Ascending aorta (tissue), 2 donors: Measurements from ENCODE around the gene FRAT2. TPM values are rescaled to one million over a fixed set of nuclear protein-coding genes. Genes with fewer than 3 reads are reported as not detected.

Experiments
- DNase-seq, 2 donors: peaks; one replicate each; pipeline ENCODE4 v3.0.0-alpha.2; 2019; ENCODE audit warnings: low spot score in 2 of 2
- H3K27ac ChIP-seq, 2 donors: fragments of 200-600 bp; sonication (generic); one replicate each; pipeline ENCODE4 v1.5.1; 2016 to 2017; ENCODE audit warnings: mild to moderate bottlenecking in 1 of 2
- H3K27me3 ChIP-seq: fragments of 200-600 bp; sonication (generic); one replicate; pipeline ENCODE4 v1.5.1; 2017
- H3K36me3 ChIP-seq, 2 donors: fragments of 200-600 bp; sonication (generic); one replicate each; pipeline ENCODE4 v1.5.1; 2016
- H3K4me1 ChIP-seq, 2 donors: fragments of 200-600 bp; sonication (generic); one replicate each; pipeline ENCODE4 v1.5.1; 2016 to 2017; ENCODE audit warnings: mild to moderate bottlenecking in 1 of 2
- H3K4me3 ChIP-seq, 2 donors: fragments of 200-600 bp; sonication (generic); one replicate each; pipeline ENCODE4 v1.5.1; 2016 to 2017; ENCODE audit warnings: mild to moderate bottlenecking in 1 of 2
- H3K9me3 ChIP-seq, 2 donors: fragments of 200-600 bp; sonication (generic); one replicate each; pipeline ENCODE4 v1.5.1; 2016
- CTCF ChIP-seq, 3 experiments: fragments of 200-600 bp in 2 of 3; fragments of 450-650 bp in 1 of 3; sonication (generic) in 2 of 3; IDR thresholded peaks; one replicate each; pipeline ENCODE4 v1.5.1; 2016 to 2019; ENCODE audit warnings: antibody characterized with exemption in 3 of 3, mild to moderate bottlenecking in 1 of 3, moderate library complexity in 1 of 3
- intact Hi-C: fragments of 100-400 bp; cut with DNase I; formaldehyde crosslinking; loops from one replicate; pipeline ENCODE4 v1.15.1; 2023
- total RNA-seq: library from RNA; depleted of rRNA; stranded (reverse); fragments of >200 nt; gene quantifications from one replicate; pipeline ENCODE4 v1.1.0, GENCODE V29; 2016

The FRAT2 gene
- total RNA-seq, 1 donor from 2014 or later, result 32.0 TPM

GRCh38 chr10:97361537-97361901 is 27.0 kb upstream of the FRAT2 start:
- no peak for DNase-seq
- Histone ChIP-seq H3K36me3 (peaks cover 11 to 38% of the 10 kb centered on the region in 2 donors), H3K27me3 (no peaks in the 10 kb centered on the region), H3K4me3 (no peak overlapping the region), H3K9me3 (no peaks in the 10 kb centered on the region), H3K4me1 (no peaks in the 10 kb centered on the region), H3K27ac (no peak overlapping the region)
- TF ChIP-seq CTCF (IDR thresholded peaks at IDR 0.05), result no peak
- intact Hi-C loops, result no loop called here

GRCh38 chr10:97360705-97361536 is 26.4 kb upstream of the FRAT2 start:
- TF ChIP-seq CTCF (IDR thresholded peaks at IDR 0.05), result no peak
- Histone ChIP-seq H3K4me3 (no peak overlapping the region), H3K36me3 (peaks cover 12 to 35% of the 10 kb centered on the region in 2 donors), H3K27ac (no peak overlapping the region), H3K27me3 (no peaks in the 10 kb centered on the region), H3K4me1 (no peaks in the 10 kb centered on the region), H3K9me3 (no peaks in the 10 kb centered on the region)
- intact Hi-C loops, result no loop called here
- DNase-seq, result no peak

GRCh38 chr10:97358781-97359180 is 24.3 kb upstream of the FRAT2 start:
- Histone ChIP-seq H3K9me3 (no peaks in the 10 kb centered on the region), H3K27ac (no peak overlapping the region), H3K36me3 (peaks cover 12 to 33% of the 10 kb centered on the region in 2 donors), H3K27me3 (no peaks in the 10 kb centered on the region), H3K4me1 (no peaks in the 10 kb centered on the region), H3K4me3 (no peak overlapping the region)
- no peak for DNase-seq
- TF ChIP-seq CTCF (IDR thresholded peaks at IDR 0.05), result no peak
- intact Hi-C loops, result no loop called here

GRCh38 chr10:97358349-97358748 is 23.8 kb upstream of the FRAT2 start:
- Histone ChIP-seq H3K9me3 (no peaks in the 10 kb centered on the region), H3K27me3 (no peaks in the 10 kb centered on the region), H3K4me3 (no peak overlapping the region), H3K4me1 (no peaks in the 10 kb centered on the region), H3K27ac (no peak overlapping the region), H3K36me3 (peaks cover 12 to 29% of the 10 kb centered on the region in 2 donors)
- DNase-seq, result no peak
- intact Hi-C loops, result no loop called here
- no peak for TF ChIP-seq CTCF (IDR thresholded peaks at IDR 0.05)

- no peaks in the 10 kb centered on the region for H3K27me3 ChIP-seq
- no peak for TF ChIP-seq CTCF (IDR thresholded peaks at IDR 0.05)
- DNase-seq, result no peak
- H3K27ac ChIP-seq, result no peak overlapping the region
- no peak overlapping the region for H3K4me3 ChIP-seq
- intact Hi-C loops, result no loop called here
- H3K4me1 ChIP-seq, result no peaks in the 10 kb centered on the region
- peaks cover 8 to 25% of the 10 kb centered on the region in 2 donors for H3K36me3 ChIP-seq
- no peaks in the 10 kb centered on the region for H3K9me3 ChIP-seq
Measured at GRCh38 chr10:97356918-97357317, 22.4 kb upstream of the FRAT2 start.
